Stimulated activated naive CD8-positive, alpha-beta T cell treated with anti-CD3 and anti-CD28 coated beads, Interleukin-15, Interleukin-2, amounts not matched to agents 100 ng/mL and 50 ng/mL, for 24 hours (primary cell): ENCODE data around the gene RAB8A.

Source experiments
- H3K27ac Mint-ChIP-seq: one replicate; pipeline ENCODE4 v1.8.0; 2021; ENCODE audit warnings: mild to moderate bottlenecking, mixed read lengths
- H3K27me3 Mint-ChIP-seq: one replicate; pipeline ENCODE4 v1.8.0; 2021; ENCODE audit warnings: mixed read lengths
- H3K36me3 Mint-ChIP-seq: one replicate; pipeline ENCODE4 v1.8.0; 2021; ENCODE audit warnings: low read depth, mixed read lengths
- H3K4me1 Mint-ChIP-seq: one replicate; pipeline ENCODE4 v1.8.0; 2021; ENCODE audit warnings: low read depth, mixed read lengths
- H3K4me3 Mint-ChIP-seq: one replicate; pipeline ENCODE4 v1.8.0; 2021; ENCODE audit warnings: mild to moderate bottlenecking, mixed read lengths
- H3K9me3 Mint-ChIP-seq: one replicate; pipeline ENCODE4 v1.8.0; 2021; ENCODE audit warnings: mixed read lengths

RAB8A gene

GRCh38 chr19:16135430-16136127 is 23.9 kb downstream of the RAB8A start:
- no peaks in the 10 kb centered on the region for H3K27me3 Mint-ChIP-seq
- peak overlapping the region; percentile 18 for H3K27ac Mint-ChIP-seq
- peaks cover 26% of the 10 kb centered on the region for H3K4me1 Mint-ChIP-seq
- peaks cover 10% of the 10 kb centered on the region for H3K9me3 Mint-ChIP-seq
- no peak overlapping the region for H3K4me3 Mint-ChIP-seq
- H3K36me3 Mint-ChIP-seq = peaks cover 45% of the 10 kb centered on the region

- no peak overlapping the region for H3K27ac Mint-ChIP-seq
- peaks cover 37% of the 10 kb centered on the region for H3K36me3 Mint-ChIP-seq
- peaks cover 6% of the 10 kb centered on the region for H3K9me3 Mint-ChIP-seq
- no peaks in the 10 kb centered on the region for H3K27me3 Mint-ChIP-seq
- H3K4me1 Mint-ChIP-seq = peaks cover 34% of the 10 kb centered on the region
- H3K4me3 Mint-ChIP-seq = no peak overlapping the region
Measured at GRCh38 chr19:16136185-16136999, 24.7 kb downstream of the RAB8A start.

GRCh38 chr19:16139752-16140151 is 28.1 kb downstream of the RAB8A start:
- Mint-ChIP-seq H3K27ac (peak overlapping the region; percentile 5), H3K4me3 (peak overlapping the region; percentile 10), H3K4me1 (peaks cover 44% of the 10 kb centered on the region), H3K27me3 (no peaks in the 10 kb centered on the region), H3K36me3 (peaks cover 4% of the 10 kb centered on the region), H3K9me3 (no peaks in the 10 kb centered on the region)

GRCh38 chr19:16141043-16141442 is 29.4 kb downstream of the RAB8A start:
- no peaks in the 10 kb centered on the region for H3K27me3 Mint-ChIP-seq
- no peaks in the 10 kb centered on the region for H3K9me3 Mint-ChIP-seq
- peaks cover 1% of the 10 kb centered on the region for H3K36me3 Mint-ChIP-seq
- H3K4me1 Mint-ChIP-seq = peaks cover 51% of the 10 kb centered on the region
- peak overlapping the region; percentile 61 for H3K27ac Mint-ChIP-seq
- no peak overlapping the region for H3K4me3 Mint-ChIP-seq

- Mint-ChIP-seq H3K27me3 (no peaks in the 10 kb centered on the region), H3K27ac (peak overlapping the region; percentile 62), H3K36me3 (peaks cover 5% of the 10 kb centered on the region), H3K4me3 (no peak overlapping the region), H3K4me1 (peaks cover 52% of the 10 kb centered on the region), H3K9me3 (no peaks in the 10 kb centered on the region)
Measured at GRCh38 chr19:16142032-16142580, 30.4 kb downstream of the RAB8A start.

GRCh38 chr19:16143399-16144215 is 31.9 kb downstream of the RAB8A start, which contains the start of gene HSH2D:
HSH2D (plus strand) TSS chr19:16143685; CDS start chr19:16148751, 5,066 bp downstream.
- Mint-ChIP-seq H3K27me3 (no peaks in the 10 kb centered on the region), H3K9me3 (no peaks in the 10 kb centered on the region), H3K36me3 (peaks cover 5% of the 10 kb centered on the region), H3K27ac (peak within 1 kb of the TSS; percentile 98), H3K4me1 (peaks cover 52% of the 10 kb centered on the region), H3K4me3 (peak within 1 kb of the TSS; percentile 94)

GRCh38 chr19:16144216-16144581 is 32.5 kb downstream of the RAB8A start:
- peak overlapping the region; percentile 98 for H3K27ac Mint-ChIP-seq
- H3K9me3 Mint-ChIP-seq = no peaks in the 10 kb centered on the region
- peaks cover 9% of the 10 kb centered on the region for H3K36me3 Mint-ChIP-seq
- H3K4me1 Mint-ChIP-seq = peaks cover 56% of the 10 kb centered on the region
- peak overlapping the region; percentile 94 for H3K4me3 Mint-ChIP-seq
- no peaks in the 10 kb centered on the region for H3K27me3 Mint-ChIP-seq

GRCh38 chr19:16146112-16146511 is 34.4 kb downstream of the RAB8A start:
- Mint-ChIP-seq H3K4me1 (peaks cover 44% of the 10 kb centered on the region), H3K27me3 (no peaks in the 10 kb centered on the region), H3K4me3 (peak overlapping the region; percentile 94), H3K27ac (peak overlapping the region; percentile 28), H3K36me3 (peaks cover 12% of the 10 kb centered on the region), H3K9me3 (no peaks in the 10 kb centered on the region)

GRCh38 chr19:16148443-16149229 is 36.9 kb downstream of the RAB8A start:
- Mint-ChIP-seq H3K36me3 (peaks cover 25% of the 10 kb centered on the region), H3K27me3 (no peaks in the 10 kb centered on the region), H3K4me3 (no peak overlapping the region), H3K4me1 (peaks cover 29% of the 10 kb centered on the region), H3K27ac (no peak overlapping the region), H3K9me3 (no peaks in the 10 kb centered on the region)

- H3K27ac Mint-ChIP-seq = no peak overlapping the region
- H3K27me3 Mint-ChIP-seq = no peaks in the 10 kb centered on the region
- H3K9me3 Mint-ChIP-seq = no peaks in the 10 kb centered on the region
- H3K36me3 Mint-ChIP-seq = peaks cover 53% of the 10 kb centered on the region
- H3K4me3 Mint-ChIP-seq = no peak overlapping the region
- peaks cover 8% of the 10 kb centered on the region for H3K4me1 Mint-ChIP-seq
Measured at GRCh38 chr19:16153582-16154336, 42.1 kb downstream of the RAB8A start.

- no peaks in the 10 kb centered on the region for H3K27me3 Mint-ChIP-seq
- H3K4me3 Mint-ChIP-seq = no peak overlapping the region
- H3K9me3 Mint-ChIP-seq = no peaks in the 10 kb centered on the region
- peak overlapping the region; percentile 1 for H3K27ac Mint-ChIP-seq
- peaks cover 46% of the 10 kb centered on the region for H3K36me3 Mint-ChIP-seq
- H3K4me1 Mint-ChIP-seq = peaks cover 5% of the 10 kb centered on the region
Measured at GRCh38 chr19:16154557-16154956, 42.9 kb downstream of the RAB8A start.

- Mint-ChIP-seq H3K27ac (no peak overlapping the region), H3K27me3 (no peaks in the 10 kb centered on the region), H3K4me1 (peaks cover 8% of the 10 kb centered on the region), H3K4me3 (no peak overlapping the region), H3K36me3 (peaks cover 46% of the 10 kb centered on the region), H3K9me3 (no peaks in the 10 kb centered on the region)
Measured at GRCh38 chr19:16155128-16155527, 43.4 kb downstream of the RAB8A start.

GRCh38 chr19:16156904-16157303 is 45.2 kb downstream of the RAB8A start:
- Mint-ChIP-seq H3K4me1 (peaks cover 26% of the 10 kb centered on the region), H3K27ac (peak overlapping the region; percentile 52), H3K36me3 (peaks cover 46% of the 10 kb centered on the region), H3K27me3 (no peaks in the 10 kb centered on the region), H3K9me3 (no peaks in the 10 kb centered on the region), H3K4me3 (no peak overlapping the region)
